ENCODE measurements around the gene SNCG.
"Not testable (repeated sequence)": the region's sequence is repeated elsewhere in the genome, so short reads cannot be mapped to it uniquely, and the experiment has no call there.

GRCh38 chr10:86947806-86948205 lies 10.6 kb upstream of the SNCG start:
- TF ChIP-seq POLR2A (IDR thresholded peaks at IDR 0.05): not testable (repeated sequence)
- TF ChIP-seq, protein P1, sequence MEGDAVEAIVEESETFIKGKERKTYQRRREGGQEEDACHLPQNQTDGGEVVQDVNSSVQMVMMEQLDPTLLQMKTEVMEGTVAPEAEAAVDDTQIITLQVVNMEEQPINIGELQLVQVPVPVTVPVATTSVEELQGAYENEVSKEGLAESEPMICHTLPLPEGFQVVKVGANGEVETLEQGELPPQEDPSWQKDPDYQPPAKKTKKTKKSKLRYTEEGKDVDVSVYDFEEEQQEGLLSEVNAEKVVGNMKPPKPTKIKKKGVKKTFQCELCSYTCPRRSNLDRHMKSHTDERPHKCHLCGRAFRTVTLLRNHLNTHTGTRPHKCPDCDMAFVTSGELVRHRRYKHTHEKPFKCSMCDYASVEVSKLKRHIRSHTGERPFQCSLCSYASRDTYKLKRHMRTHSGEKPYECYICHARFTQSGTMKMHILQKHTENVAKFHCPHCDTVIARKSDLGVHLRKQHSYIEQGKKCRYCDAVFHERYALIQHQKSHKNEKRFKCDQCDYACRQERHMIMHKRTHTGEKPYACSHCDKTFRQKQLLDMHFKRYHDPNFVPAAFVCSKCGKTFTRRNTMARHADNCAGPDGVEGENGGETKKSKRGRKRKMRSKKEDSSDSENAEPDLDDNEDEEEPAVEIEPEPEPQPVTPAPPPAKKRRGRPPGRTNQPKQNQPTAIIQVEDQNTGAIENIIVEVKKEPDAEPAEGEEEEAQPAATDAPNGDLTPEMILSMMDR (IDR thresholded peaks at IDR 0.05): not testable (repeated sequence)
